ENCODE measurements around the gene ATOH8.

Gene ATOH8

GRCh38 chr2:85736456-85737355 is 17.1 kb upstream of the ATOH8 start:
- DNase-seq: no peak

GRCh38 chr2:85737481-85737880 is 16.3 kb upstream of the ATOH8 start:
- DNase-seq: no peak

- DNase-seq: no peak
Measured at GRCh38 chr2:85737961-85738360, 15.8 kb upstream of the ATOH8 start.

DNA sequence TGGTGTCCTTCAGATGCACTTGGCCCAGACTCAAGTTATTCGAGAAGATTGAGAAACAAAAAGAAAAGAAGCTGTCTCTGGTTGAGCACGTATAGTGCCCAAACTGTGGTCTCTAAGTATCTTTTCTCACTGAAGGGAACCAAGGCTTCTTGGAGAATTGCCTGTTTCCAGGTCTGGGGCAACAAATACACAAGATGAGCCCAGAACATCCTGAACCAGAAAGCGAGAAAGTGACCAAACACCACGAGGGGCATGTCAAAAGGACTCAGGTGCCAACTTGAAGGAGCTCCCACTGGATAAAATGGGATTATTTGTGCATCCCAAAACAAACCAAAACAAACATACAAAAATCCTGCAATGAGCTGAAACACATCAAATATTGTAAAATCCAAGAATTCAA is 13.6 kb upstream of the ATOH8 start:
- DNase-seq: no peak

- DNase-seq: no peak
Measured at GRCh38 chr2:85741211-85741832, 12.5 kb upstream of the ATOH8 start.

DNA sequence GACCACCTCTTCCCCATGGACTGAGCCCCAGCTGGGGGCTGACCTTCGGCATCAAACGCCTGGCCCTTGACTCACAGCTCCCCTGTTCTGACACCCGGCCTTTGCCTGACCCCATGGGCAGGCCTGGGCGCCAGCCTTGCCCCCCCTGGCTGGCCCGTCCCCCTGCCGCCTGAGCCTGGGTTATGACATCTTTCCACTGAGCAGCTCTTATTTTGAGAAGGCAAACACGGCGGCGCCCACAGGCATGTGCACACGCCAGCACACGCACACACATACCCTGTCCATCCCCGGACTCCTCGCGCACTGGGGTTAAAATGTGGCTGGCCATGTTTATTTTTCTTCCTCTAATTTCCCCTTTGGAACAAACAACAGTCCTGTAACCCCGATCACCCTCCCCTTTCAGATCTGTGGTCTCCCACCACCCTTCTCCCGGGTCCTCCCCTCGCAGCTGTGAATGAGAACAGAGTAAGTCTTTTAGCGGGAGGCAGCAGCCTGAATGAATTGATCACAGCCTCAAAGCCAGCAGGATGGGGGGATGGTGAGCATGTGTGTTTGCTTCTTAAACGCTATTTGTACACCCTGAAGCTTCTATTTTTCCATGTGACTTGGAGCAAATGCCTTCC is 11.8 kb upstream of the ATOH8 start:
- no peak for DNase-seq

GRCh38 chr2:85743304-85743978 is 10.3 kb upstream of the ATOH8 start:
- DNase-seq: no peak

DNA sequence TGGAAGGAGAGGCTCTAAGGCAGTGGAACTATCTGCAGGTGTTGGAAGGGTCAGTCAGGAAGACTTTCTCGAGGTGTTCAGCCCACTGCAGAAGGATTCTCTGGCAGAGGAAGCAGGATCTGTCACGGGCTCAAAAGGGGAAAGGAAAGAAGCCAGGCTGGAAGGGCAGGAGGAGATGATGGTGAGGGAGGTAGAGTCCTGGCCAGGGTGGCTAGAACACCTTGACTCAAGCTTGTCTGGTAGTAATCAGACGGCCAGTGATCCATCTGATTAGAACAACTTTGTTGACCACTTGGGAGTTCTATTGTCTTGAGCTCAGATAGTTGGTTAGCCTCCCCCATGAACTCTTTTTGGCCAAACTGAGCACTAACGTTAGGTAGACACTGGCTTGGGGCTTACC is 9.7 kb upstream of the ATOH8 start:
- DNase-seq: no peak

GRCh38 chr2:85744741-85745601 is 8.8 kb upstream of the ATOH8 start:
- no peak for DNase-seq

GRCh38 chr2:85745619-85746018 is 8.2 kb upstream of the ATOH8 start:
- no peak for DNase-seq

DNA sequence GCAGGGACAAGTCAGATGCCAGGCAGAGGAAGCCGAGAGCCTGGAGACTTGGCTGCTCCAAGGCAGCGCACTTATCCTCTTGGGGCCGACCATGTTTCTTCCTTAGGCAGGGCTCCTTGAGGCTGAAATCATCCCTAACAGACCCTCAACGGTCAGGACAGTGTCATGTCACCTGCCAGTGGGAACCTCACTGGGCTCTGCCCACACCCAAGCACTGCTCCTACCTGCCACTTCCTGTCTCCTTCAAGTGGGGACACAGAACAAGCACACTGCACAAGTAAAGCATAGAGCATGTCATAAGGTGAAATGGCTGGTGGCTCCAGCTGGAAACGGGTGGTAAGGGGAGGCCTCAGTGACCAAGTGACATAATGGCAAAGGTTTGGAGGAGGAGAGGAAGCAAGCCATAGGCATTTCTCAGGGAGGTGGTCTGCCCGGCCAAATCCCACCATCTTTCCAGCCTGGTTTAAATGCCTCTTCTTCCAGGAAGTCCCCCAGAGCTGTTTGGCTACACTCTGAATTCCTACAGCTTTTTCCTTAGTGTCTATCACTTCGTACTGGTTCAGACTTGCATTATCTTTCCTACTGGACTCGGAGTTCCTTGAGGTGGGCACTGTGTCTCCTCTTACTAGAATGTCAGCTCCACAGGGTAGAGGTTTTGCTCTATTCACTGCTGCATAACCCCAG is 7.3 kb upstream of the ATOH8 start:
- DNase-seq: no peak

GRCh38 chr2:85747441-85747840 is 6.3 kb upstream of the ATOH8 start:
- no peak for DNase-seq

- DNase-seq: no peak
Measured at GRCh38 chr2:85748039-85748734, 5.6 kb upstream of the ATOH8 start.

DNA sequence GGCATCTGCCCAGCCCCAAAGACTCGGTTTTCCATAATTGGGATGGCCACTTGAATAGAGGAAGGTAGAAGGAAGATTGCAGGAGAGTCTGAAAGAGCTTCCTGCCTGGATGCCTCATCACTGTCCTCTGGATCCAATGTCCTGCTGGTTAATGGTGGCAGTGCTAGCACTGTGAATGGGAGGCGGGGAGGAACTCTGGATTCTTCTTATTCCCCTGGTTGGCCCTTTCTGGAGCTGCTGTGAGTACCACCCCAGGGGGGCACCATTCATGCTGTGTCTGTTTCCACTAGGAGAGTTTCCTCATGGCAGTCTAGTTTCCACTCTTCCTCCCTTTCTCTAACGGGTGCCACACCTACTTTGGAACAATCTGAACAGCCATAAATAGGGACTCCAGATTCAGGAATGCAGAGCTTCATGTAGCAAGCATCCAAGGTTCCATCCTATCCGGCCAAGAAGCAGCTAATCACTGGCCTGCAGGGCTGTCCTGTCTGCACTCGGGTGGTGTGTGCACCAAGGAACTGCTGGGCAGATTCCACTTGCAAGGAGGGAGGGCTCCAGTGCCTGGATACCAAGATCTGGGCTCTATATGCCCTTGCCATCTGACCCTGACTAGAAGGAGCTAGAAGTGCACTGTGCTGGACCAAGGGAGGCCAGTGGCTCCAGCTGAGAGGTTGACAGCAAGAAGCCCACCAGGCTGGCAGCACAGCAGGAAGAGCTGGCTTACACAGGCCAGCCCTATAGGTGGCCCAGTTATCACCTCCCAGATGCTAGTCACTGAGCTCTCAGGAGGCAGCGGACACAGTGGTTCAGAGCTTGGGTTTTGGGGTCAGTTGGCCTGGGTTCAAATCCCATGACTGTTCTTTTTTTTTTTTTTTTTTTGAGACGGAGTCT is 4.6 kb upstream of the ATOH8 start:
- no peak for DNase-seq

GRCh38 chr2:85750587-85751575 is 2.9 kb upstream of the ATOH8 start:
- DNase-seq: no peak

- no peak for DNase-seq
Measured at GRCh38 chr2:85751627-85752026, 2.2 kb upstream of the ATOH8 start.

DNA sequence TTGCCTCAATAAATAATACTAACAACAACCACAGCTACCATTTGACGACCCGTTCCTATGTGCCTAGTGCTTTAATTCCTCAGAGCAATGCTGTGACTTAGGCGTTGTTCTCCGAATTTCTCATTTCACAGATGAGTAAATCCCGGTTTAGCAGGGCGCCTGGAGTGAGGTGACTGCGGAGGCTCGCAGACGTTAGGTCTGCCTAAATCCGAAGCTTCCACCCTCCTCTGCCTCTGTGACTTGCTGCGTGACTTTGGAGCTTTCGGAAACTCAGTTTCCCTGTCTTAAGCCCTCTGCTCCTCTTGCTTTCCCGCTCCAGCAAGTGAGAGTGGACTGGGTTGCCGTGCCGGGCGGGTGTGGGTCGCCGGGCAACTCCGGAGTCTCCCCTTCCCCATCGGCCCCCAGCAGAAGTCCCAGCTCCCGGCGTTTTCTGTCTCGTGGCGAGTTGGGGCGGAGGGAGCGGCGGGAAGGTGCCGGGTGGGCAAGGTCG is 711 bp upstream of the ATOH8 start:
- no peak for DNase-seq

GRCh38 chr2:85754313-85755095 is 713 bp downstream of the ATOH8 start:
- peak; percentile 25 for DNase-seq
